Esophagus (tissue), 2 donors: Measurements from ENCODE around the gene CAV1. TPM values are rescaled to one million over a fixed set of nuclear protein-coding genes. Genes with fewer than 3 reads are reported as not detected.
"Not testable (repeated sequence)": the region's sequence is repeated elsewhere in the genome, so short reads cannot be mapped to it uniquely, and the experiment has no call there.

Experiments used
- H3K27ac ChIP-seq, 2 donors: one replicate each; pipeline ENCODE4 v1.5.1; 2013; ENCODE audit warnings: low read depth in 2 of 2, mild to moderate bottlenecking in 2 of 2, inconsistent platforms in 1 of 2, low read length in 1 of 2, moderate library complexity in 1 of 2
- H3K27me3 ChIP-seq, 2 donors: one replicate each; pipeline ENCODE4 v1.6.1; 2013; ENCODE audit warnings: low read length in 2 of 2, control low read depth in 1 of 2, mild to moderate bottlenecking in 1 of 2; ENCODE audit not compliant: insufficient read depth in 2 of 2, control insufficient read depth in 1 of 2
- H3K36me3 ChIP-seq, 2 donors: one replicate each; pipeline ENCODE4 v1.6.1; 2013; ENCODE audit warnings: low read length in 1 of 2; ENCODE audit not compliant: control insufficient read depth in 2 of 2, insufficient read depth in 2 of 2
- H3K4me1 ChIP-seq, 2 donors: one replicate each; pipeline ENCODE4 v1.6.1; 2013; ENCODE audit warnings: low read length in 1 of 2; ENCODE audit not compliant: control insufficient read depth in 2 of 2, insufficient read depth in 2 of 2
- H3K4me3 ChIP-seq, 2 donors: one replicate each; pipeline ENCODE4 v1.5.1; 2013; ENCODE audit warnings: low read length in 2 of 2, mild to moderate bottlenecking in 2 of 2, low read depth in 1 of 2, moderate library complexity in 1 of 2
- H3K9me3 ChIP-seq, 2 donors: one replicate each; pipeline ENCODE4 v1.6.1; 2013; ENCODE audit warnings: mild to moderate bottlenecking in 2 of 2, low read depth in 1 of 2, low read length in 1 of 2, moderate library complexity in 1 of 2; ENCODE audit not compliant: control insufficient read depth in 2 of 2, insufficient read depth in 1 of 2
- WGBS, 2 donors: extraction: QIAGEN DNeasy Blood & Tissue Kit; methylation state at CpG; one replicate each; pipeline ENCODE4 v1.1.7; 2013; 5-methylcytosine and 5-hydroxymethylcytosine counted together
- polyA plus RNA-seq, 2 donors: library from polyadenylated mRNA; stranded (reverse); fragments of 200-250 nt; gene quantifications; one replicate each; pipeline ENCODE4 v1.2.3, GENCODE V29; 2013
- donor health status: healthy with polysubstance abuse.
- donor health status: Bipolar disorder and iron deficiency.

CAV1 gene
- polyA plus RNA-seq: 10 to 100 TPM; 16.3 to 57.9 TPM

DNA sequence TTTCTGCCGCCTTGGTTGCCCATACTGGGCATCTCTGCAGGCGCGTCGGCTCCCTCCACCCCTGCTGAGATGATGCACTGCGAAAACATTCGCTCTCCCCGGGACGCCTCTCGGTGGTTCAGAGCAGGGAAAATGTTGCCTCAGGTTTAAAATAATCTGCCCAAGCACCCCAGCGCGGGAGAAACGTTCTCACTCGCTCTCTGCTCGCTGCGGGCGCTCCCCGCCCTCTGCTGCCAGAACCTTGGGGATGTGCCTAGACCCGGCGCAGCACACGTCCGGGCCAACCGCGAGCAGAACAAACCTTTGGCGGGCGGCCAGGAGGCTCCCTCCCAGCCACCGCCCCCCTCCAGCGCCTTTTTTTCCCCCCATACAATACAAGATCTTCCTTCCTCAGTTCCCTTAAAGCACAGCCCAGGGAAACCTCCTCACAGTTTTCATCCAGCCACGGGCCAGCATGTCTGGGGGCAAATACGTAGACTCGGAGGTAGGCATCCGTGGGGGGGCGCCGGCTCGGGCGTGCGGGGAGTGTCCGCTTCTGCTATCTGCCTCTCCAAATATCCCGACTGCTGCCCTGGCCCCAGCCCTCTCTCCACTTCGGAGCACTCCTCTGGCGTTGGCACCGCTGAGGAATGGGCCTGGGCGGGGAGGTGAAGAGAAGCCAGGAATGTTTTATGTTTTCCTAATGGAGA lies at the start of gene CAV1:
Gene CAV1 (plus strand): TSS at position 428 of the 689 bp plus-strand sequence. CDS start 27 bp downstream, at position 455.
- Histone ChIP-seq H3K36me3 (no peaks in the 10 kb centered on the region), H3K4me1 (peaks cover 0 to 6% of the 10 kb centered on the region in 2 donors), H3K9me3 (no peaks in the 10 kb centered on the region), H3K27ac (peak within 1 kb of the TSS; percentile 92 to 95), H3K27me3 (no peaks in the 10 kb centered on the region), H3K4me3 (peak within 1 kb of the TSS; percentile 58 to 70)
- WGBS, 2 donors: 0 to 1% methylated on average over 42 of the region's 42 CpGs

DNA sequence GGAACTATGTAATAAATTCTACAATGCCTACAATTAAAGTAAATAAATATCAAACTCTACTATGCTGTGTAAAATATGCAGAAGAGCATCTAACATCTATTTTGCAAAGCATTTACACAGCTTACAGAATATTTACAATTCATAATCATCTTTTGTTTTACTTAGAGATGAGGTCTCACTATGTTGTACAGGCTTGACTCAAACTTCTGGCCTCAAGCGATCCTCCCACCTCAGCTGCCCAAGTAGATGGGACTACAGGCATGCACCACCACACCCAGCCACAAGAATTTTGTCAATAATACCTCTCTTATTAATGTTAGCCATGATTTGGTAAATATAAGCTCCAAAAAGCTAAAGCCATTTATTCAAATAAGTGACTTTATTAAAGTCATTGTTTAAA lies 47.2 kb upstream of the CAV1 start:
- WGBS, 2 donors: 82 to 92% methylated on average over 1 of the region's 1 CpG
- Histone ChIP-seq H3K27ac (no peak overlapping the region), H3K9me3 (no peaks in the 10 kb centered on the region), H3K27me3 (no peaks in the 10 kb centered on the region), H3K4me1 (no peaks in the 10 kb centered on the region), H3K4me3 (no peak overlapping the region), H3K36me3 (no peaks in the 10 kb centered on the region)

DNA sequence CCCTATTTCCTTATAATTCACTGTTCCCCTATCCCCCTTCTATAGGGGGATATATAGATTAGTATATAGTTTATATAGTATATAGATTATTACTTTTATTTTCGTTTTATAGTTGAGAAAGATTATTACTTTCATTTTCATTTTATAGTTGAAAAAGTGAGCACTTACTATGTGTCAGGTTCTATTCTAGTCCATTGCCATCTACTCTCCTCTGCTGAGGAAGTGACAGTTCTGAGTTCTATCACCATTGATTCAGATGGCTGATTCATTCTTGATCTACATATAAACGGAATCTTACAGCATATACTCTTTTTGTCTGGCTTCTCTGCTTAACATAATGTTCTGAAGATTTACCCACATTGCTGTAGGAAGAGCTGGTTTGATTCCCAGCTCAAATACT lies 46.0 kb upstream of the CAV1 start:
- Histone ChIP-seq H3K27ac (no peak overlapping the region), H3K27me3 (no peaks in the 10 kb centered on the region), H3K36me3 (no peaks in the 10 kb centered on the region), H3K4me3 (no peak overlapping the region), H3K4me1 (no peaks in the 10 kb centered on the region), H3K9me3 (no peaks in the 10 kb centered on the region)
- whole genome bisulfite sequencing, 2 donors: 59 to 67% methylated on average over 2 of the region's 2 CpGs

DNA sequence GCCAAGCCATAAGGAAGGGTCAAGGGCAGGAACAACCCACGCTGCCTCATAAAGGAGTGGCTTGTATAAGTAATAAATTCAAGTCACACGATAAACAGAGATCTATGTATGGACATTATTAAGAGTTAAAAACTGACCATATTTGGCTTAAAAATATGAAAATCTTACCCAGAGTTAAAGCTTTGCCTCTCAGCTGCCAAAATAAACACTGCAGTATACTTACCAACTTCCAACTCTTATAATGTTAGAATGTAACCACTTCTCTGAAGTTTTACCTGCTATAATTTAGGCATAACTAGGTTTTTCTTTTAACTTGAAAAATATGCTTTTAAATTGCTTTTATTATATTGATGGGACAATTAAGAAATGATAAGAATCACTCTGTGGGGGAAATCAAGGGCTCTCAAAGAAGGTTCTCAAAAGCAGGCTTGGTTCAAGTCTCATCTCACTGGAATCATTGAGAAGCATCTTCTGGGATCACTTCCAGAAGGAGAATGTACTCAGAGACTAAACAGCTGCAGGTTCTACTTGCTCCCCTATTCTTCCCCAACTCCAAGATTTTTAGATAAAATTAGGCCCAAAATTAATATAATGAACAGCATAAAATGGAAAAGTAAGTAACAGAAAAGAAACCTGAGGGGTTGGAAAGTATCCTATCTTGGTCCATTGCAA lies 41.4 kb upstream of the CAV1 start:
- Histone ChIP-seq H3K9me3 (no peaks in the 10 kb centered on the region), H3K27me3 (no peaks in the 10 kb centered on the region), H3K36me3 (no peaks in the 10 kb centered on the region), H3K27ac (no peak overlapping the region), H3K4me1 (no peaks in the 10 kb centered on the region), H3K4me3 (no peak overlapping the region)
- 64 to 69% methylated on average over 2 of the region's 2 CpGs for WGBS, 2 donors

DNA sequence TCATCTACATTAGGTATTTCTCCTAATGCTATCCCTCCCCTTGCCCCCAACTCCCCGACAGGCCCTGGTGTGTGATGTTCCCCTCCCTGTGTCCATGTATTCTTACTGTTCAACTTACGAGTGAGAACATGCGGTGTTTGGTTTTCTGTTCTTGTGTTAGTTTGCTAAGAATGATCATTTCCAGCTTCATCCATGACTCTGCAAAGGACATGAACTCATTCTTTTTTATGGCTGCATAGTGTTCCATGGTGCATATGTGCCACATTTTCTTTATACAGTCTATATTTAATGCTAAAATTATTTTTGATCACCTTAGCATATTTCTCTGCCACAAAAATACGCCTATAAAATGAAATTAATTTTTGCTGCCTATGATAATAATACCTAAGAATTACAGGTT lies 40.4 kb upstream of the CAV1 start:
- 95 to 98% methylated on average over 4 of the region's 4 CpGs for WGBS, 2 donors
- not testable (repeated sequence) for H3K27me3 ChIP-seq

GRCh38 chr7:116487907-116488521 lies 36.8 kb upstream of the CAV1 start:
- no peaks in the 10 kb centered on the region for H3K4me1 ChIP-seq
- no peaks in the 10 kb centered on the region for H3K9me3 ChIP-seq
- no peaks in the 10 kb centered on the region for H3K36me3 ChIP-seq
- H3K4me3 ChIP-seq: no peak overlapping the region
- no peaks in the 10 kb centered on the region for H3K27me3 ChIP-seq
- H3K27ac ChIP-seq: no peak overlapping the region
- 72 to 82% methylated on average over 5 of the region's 5 CpGs for WGBS, 2 donors

More for the DNA sequence above, 40.4 kb upstream of the CAV1 start:
- not testable (repeated sequence) for H3K27ac ChIP-seq, H3K9me3 ChIP-seq, H3K36me3 ChIP-seq, H3K4me3 ChIP-seq, H3K4me1 ChIP-seq

DNA sequence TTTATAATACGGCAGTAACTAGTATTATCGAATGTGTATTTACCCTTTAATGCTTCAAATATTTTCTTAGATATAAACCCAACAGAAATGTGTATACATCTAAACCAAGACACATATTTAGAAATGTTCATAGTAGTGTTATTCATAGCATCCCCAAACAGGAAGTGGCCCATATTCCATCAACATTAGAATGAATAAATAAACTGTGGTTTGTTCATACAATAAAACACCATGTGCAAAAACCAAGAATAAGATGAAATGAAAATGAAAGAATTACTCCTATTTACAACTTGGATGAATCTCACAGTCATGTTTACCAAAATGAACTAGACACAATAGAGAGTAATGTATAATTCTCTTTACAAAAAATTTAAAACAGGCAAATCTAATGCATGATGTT lies 34.5 kb upstream of the CAV1 start:
- Histone ChIP-seq H3K9me3 (no peaks in the 10 kb centered on the region), H3K36me3 (no peaks in the 10 kb centered on the region), H3K27ac (no peak overlapping the region), H3K27me3 (no peaks in the 10 kb centered on the region), H3K4me1 (no peaks in the 10 kb centered on the region), H3K4me3 (no peak overlapping the region)
- WGBS, 2 donors: 79 to 83% methylated on average over 2 of the region's 2 CpGs

GRCh38 chr7:116491887-116492653 lies 32.8 kb upstream of the CAV1 start:
- Histone ChIP-seq H3K27me3 (no peaks in the 10 kb centered on the region), H3K4me3 (no peak overlapping the region), H3K4me1 (no peaks in the 10 kb centered on the region), H3K9me3 (no peaks in the 10 kb centered on the region), H3K36me3 (no peaks in the 10 kb centered on the region), H3K27ac (no peak overlapping the region)
- WGBS, 2 donors: 66 to 67% methylated on average over 3 of the region's 3 CpGs

DNA sequence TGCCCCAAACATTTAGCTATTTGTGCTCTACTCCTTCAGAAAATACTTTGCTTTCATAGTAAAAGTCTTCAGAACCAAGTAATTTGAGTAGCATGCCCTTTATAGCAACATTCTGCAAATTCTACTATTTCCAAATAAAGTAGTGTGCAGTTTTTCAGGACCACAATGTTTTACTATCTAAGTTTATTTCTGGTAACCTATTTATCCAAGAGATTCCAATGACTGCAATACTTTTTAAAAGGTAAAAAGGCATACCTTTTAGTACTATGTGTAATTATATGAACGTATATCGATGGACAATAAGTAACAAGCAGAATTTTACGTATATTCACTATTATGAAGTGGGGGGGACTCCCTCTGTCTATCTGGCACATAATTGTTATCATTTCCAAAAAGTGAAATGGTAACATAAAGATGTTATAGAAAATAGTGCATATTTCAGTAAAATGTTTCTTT lies 32.2 kb upstream of the CAV1 start:
- 90 to 93% methylated on average over 3 of the region's 3 CpGs for WGBS, 2 donors
- Histone ChIP-seq H3K4me3 (no peak overlapping the region), H3K4me1 (no peaks in the 10 kb centered on the region), H3K9me3 (no peaks in the 10 kb centered on the region), H3K27ac (no peak overlapping the region), H3K27me3 (no peaks in the 10 kb centered on the region), H3K36me3 (no peaks in the 10 kb centered on the region)
